ENCODE results near the gene MAP7D1.

The MAP7D1 gene

DNA sequence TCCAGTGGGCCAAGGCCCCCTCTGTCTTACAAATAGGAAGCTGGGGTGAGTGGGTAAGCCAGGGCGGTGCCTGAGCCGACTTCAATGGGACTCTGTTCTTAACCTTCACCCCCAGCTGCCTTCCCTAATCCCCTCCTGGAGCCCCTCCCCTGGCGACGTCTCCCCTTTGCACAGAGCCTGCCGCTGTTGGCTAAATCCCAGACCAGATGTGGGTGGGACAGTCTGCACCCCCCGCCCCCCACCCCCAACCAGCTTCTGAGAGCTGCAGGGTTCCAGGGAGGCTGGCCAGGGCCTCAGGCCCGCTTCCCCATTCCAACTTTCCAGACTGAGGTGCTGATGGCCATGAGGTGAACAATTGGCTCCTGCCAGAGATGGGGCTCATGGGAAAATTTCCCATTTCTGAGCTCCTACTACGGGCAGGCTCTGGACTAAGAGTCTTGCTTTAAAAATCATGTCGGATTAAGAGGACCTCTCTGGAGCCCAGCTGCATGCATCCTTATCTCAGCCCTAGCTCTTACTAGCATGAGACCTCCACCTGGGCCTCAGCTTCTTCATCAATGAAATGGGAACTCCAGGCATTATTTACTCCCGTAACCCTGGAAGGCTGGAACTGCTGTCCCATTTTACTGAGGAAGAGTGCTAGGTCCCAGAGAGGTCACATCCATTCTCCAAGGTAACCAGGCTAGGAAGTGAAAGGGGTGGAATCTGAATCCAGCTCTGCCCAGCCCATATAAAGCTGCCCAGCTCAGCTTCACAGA lies 37.3 kb upstream of the MAP7D1 start:
- TF ChIP-seq L3MBTL2 (conservative IDR thresholded peaks at IDR 0.05) (no peak), SP1 (IDR thresholded peaks at IDR 0.05) (no peak), FOXK2 (IDR thresholded peaks at IDR 0.05) (no peak), NFRKB (IDR thresholded peaks at IDR 0.05) (no peak), HDGF (IDR thresholded peaks at IDR 0.05; ENCODE audit: borderline replicate concordance) (no peak), FOXA1 (IDR thresholded peaks at IDR 0.05) (no peak), CTBP1 (IDR thresholded peaks at IDR 0.05; ENCODE audit: borderline replicate concordance) (no peak), BHLHE40 (IDR thresholded peaks at IDR 0.05; ENCODE audit: borderline replicate concordance) (no peak), ZNF384 (IDR thresholded peaks at IDR 0.05) (no peak), SUZ12 (IDR thresholded peaks at IDR 0.05) (no peak), FOXM1 (IDR thresholded peaks at IDR 0.05; ENCODE audit: borderline replicate concordance) (no peak), TARDBP (IDR thresholded peaks at IDR 0.05) (no peak), ARNT (IDR thresholded peaks at IDR 0.05) (no peak), LEF1 (IDR thresholded peaks at IDR 0.05; ENCODE audit: borderline replicate concordance) (no peak), ELF4 (IDR thresholded peaks at IDR 0.05) (no peak), PKNOX1 (IDR thresholded peaks at IDR 0.05) (no peak)
- DNase-seq (ENCODE audit: extremely low spot score): no peak
- POLR2A ChIA-PET: interaction anchor here (0.6 to 1.1 kb wide), 5 partner anchors 8 to 185 kb away, joined by 3 read pairs; no protein-coding TSS in a partner anchor
- CTCF ChIA-PET: interaction anchor here (0.6 to 4.0 kb wide), 4 partner anchors 16 to 319 kb away, joined by 4 to 20 read pairs (median 6); no protein-coding TSS in a partner anchor

GRCh38 chr1:36119456-36119855 lies 36.5 kb upstream of the MAP7D1 start:
- DNase-seq (ENCODE audit: extremely low spot score): no peak
- ChIA-PET CTCF (interaction anchor here (0.5 to 1.3 kb wide), 4 partner anchors 15 to 177 kb away, joined by 3 to 7 read pairs (median 4); no protein-coding TSS in a partner anchor), POLR2A (interaction anchor here (0.8 to 0.9 kb wide), 2 partner anchors 9 to 29 kb away, joined by 3 read pairs; no protein-coding TSS in a partner anchor)
- no peak for TF ChIP-seq LEF1 (IDR thresholded peaks at IDR 0.05; ENCODE audit: borderline replicate concordance)
- no peak for TF ChIP-seq HDGF (IDR thresholded peaks at IDR 0.05; ENCODE audit: borderline replicate concordance)
- TF ChIP-seq FOXK2 (IDR thresholded peaks at IDR 0.05): no peak
- TF ChIP-seq PKNOX1 (IDR thresholded peaks at IDR 0.05): no peak
- no peak for TF ChIP-seq L3MBTL2 (conservative IDR thresholded peaks at IDR 0.05)
- no peak for TF ChIP-seq FOXM1 (IDR thresholded peaks at IDR 0.05; ENCODE audit: borderline replicate concordance)
- TF ChIP-seq ELF4 (IDR thresholded peaks at IDR 0.05): no peak
- no peak for TF ChIP-seq CTBP1 (IDR thresholded peaks at IDR 0.05; ENCODE audit: borderline replicate concordance)
- TF ChIP-seq BHLHE40 (IDR thresholded peaks at IDR 0.05; ENCODE audit: borderline replicate concordance): no peak
- TF ChIP-seq SUZ12 (IDR thresholded peaks at IDR 0.05): no peak
- no peak for TF ChIP-seq NFRKB (IDR thresholded peaks at IDR 0.05)
- TF ChIP-seq ARNT (IDR thresholded peaks at IDR 0.05): no peak
- TF ChIP-seq TARDBP (IDR thresholded peaks at IDR 0.05): no peak
- TF ChIP-seq SP1 (IDR thresholded peaks at IDR 0.05): no peak
- TF ChIP-seq FOXA1 (IDR thresholded peaks at IDR 0.05): no peak
- TF ChIP-seq ZNF384 (IDR thresholded peaks at IDR 0.05): no peak

- no peak for TF ChIP-seq ZNF384 (IDR thresholded peaks at IDR 0.05)
- TF ChIP-seq ARNT (IDR thresholded peaks at IDR 0.05): no peak
- no peak for TF ChIP-seq LEF1 (IDR thresholded peaks at IDR 0.05; ENCODE audit: borderline replicate concordance)
- TF ChIP-seq TARDBP (IDR thresholded peaks at IDR 0.05): no peak
- no peak for TF ChIP-seq FOXA1 (IDR thresholded peaks at IDR 0.05)
- TF ChIP-seq PKNOX1 (IDR thresholded peaks at IDR 0.05): no peak
- no peak for TF ChIP-seq ELF4 (IDR thresholded peaks at IDR 0.05)
- TF ChIP-seq FOXM1 (IDR thresholded peaks at IDR 0.05; ENCODE audit: borderline replicate concordance): no peak
- TF ChIP-seq BHLHE40 (IDR thresholded peaks at IDR 0.05; ENCODE audit: borderline replicate concordance): no peak
- ChIA-PET POLR2A (no interaction called here), CTCF (no interaction called here)
- no peak for DNase-seq (ENCODE audit: extremely low spot score)
These were observed 33.6 kb upstream of the MAP7D1 start for GRCh38 chr1:36122062-36123030.

DNA sequence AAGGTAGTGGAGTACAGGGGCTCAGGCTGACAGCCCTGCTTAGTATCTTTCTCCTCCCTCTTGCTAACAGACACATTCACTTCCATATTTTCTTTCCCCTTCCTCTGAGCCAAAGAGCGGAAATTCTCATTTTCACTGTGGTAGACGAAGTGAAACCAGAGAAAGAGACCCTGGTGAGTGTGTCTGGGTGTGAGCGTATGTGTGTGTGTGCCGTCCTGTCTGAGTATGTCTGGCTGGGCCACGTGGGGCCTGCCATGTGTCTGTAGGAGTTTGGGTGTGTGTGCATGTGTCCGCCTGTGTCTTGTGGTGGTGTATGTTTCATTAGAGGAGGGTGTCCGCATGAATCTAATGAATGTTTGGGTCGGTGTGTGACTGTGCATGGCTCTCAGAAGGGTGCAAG lies 32.6 kb upstream of the MAP7D1 start:
- DNase-seq (ENCODE audit: extremely low spot score): no peak
- no peak for TF ChIP-seq CTBP1 (IDR thresholded peaks at IDR 0.05; ENCODE audit: borderline replicate concordance)
- no peak for TF ChIP-seq FOXA1 (IDR thresholded peaks at IDR 0.05)
- no peak for TF ChIP-seq PKNOX1 (IDR thresholded peaks at IDR 0.05)
- TF ChIP-seq ARNT (IDR thresholded peaks at IDR 0.05): no peak
- TF ChIP-seq BHLHE40 (IDR thresholded peaks at IDR 0.05; ENCODE audit: borderline replicate concordance): no peak
- no peak for TF ChIP-seq FOXM1 (IDR thresholded peaks at IDR 0.05; ENCODE audit: borderline replicate concordance)
- no peak for TF ChIP-seq NFRKB (IDR thresholded peaks at IDR 0.05)
- no peak for TF ChIP-seq TARDBP (IDR thresholded peaks at IDR 0.05)
- POLR2A ChIA-PET: no interaction called here
- CTCF ChIA-PET: no interaction called here
